ENCODE results near the gene PHF19. TPM values are rescaled to one million over a fixed set of nuclear protein-coding genes. Genes with fewer than 3 reads are reported as not detected.

Gene PHF19
- polyA plus RNA-seq, 1 of the 3 experiments (the other 2 are of a cell fraction), result 33.4 TPM

GRCh38 chr9:120842685-120843485 is 34.1 kb downstream of the PHF19 start, which contains the start of gene PSMD5:
TSS of gene PSMD5 (minus strand) at chr9:120842922. CDS start at chr9:120842909, 13 bp downstream.
- H3K4me2 ChIP-seq, result peak within 1 kb of the TSS; percentile 93
- peak; percentile 97 for DNase-seq
- peaks cover 62% of the 10 kb centered on the region for H3K79me2 ChIP-seq (ENCODE audit: insufficient read depth)
- under 1% methylated on average over 17 of the region's 62 CpGs for WGBS (ENCODE audit: low lambda C conversion rate)
- CTCF ChIA-PET, result interaction anchor here (1.0 kb wide), 1 partner anchor 88 kb away, joined by 3 read pairs; no protein-coding TSS in a partner anchor
- no peaks in the 10 kb centered on the region for H3K27me3 ChIP-seq (ENCODE audit: insufficient read depth)
- H3K9me3 ChIP-seq, result no peaks in the 10 kb centered on the region
- peak within 1 kb of the TSS; percentile 99 for H3K9ac ChIP-seq
- H3K36me3 ChIP-seq (replicated peaks in 1 of 2; ENCODE audit: control insufficient read depth in 1 of 2, insufficient read depth in 2 of 2, low read length in 1 of 2), result peaks cover 8 to 9% of the 10 kb centered on the region in 2 experiments
- H3F3A ChIP-seq (replicated peaks; ENCODE audit: insufficient read depth), result peaks cover 15% of the 10 kb centered on the region
- H3K4me3 ChIP-seq (ENCODE audit: low read depth in 2 of 2, low read length in 1 of 2), result peak within 1 kb of the TSS; percentile 94 to 95
- POLR2A ChIA-PET, result interaction anchor here (0.6 to 1.3 kb wide), 4 partner anchors 13 to 112 kb away, joined by 3 to 5 read pairs (median 4); no protein-coding TSS in a partner anchor
- peak within 1 kb of the TSS; percentile 96 for H2AFZ ChIP-seq (ENCODE audit: low read depth)
- H3K9me2 ChIP-seq, result no peaks in the 10 kb centered on the region
- no peaks in the 10 kb centered on the region for H4K20me1 ChIP-seq (ENCODE audit: insufficient read depth)
- H3K4me1 ChIP-seq (ENCODE audit: control insufficient read depth in 1 of 2, insufficient read depth in 2 of 2, low read depth in 1 of 2, low read length in 1 of 2), result peaks cover 5 to 16% of the 10 kb centered on the region in 2 experiments; a peak in 1 of 4 replicates
- H3K27ac ChIP-seq (ENCODE audit: low read depth in 2 of 2, low read length in 1 of 2), result peak within 1 kb of the TSS; percentile 90 to 91
- TF ChIP-seq ELF1 (IDR thresholded peaks at IDR 0.05) (peak; percentile 50; the same call in 1 of the 2 replicates), RAD21 (IDR thresholded peaks at IDR 0.05; ENCODE audit: low read length) (no peak), USF1 (IDR thresholded peaks at IDR 0.05; ENCODE audit: borderline replicate concordance, low read depth) (0 out of 2 replicates have a peak, but pooled peaks have one; percentile 16), RFX5 (IDR thresholded peaks at IDR 0.05; ENCODE audit: low read length) (peak; percentile 83; the same call in 1 of the 2 replicates), FOSL2 (IDR thresholded peaks at IDR 0.05; ENCODE audit: borderline replicate concordance, low read depth) (0 out of 2 replicates have a peak, but pooled peaks have one; percentile 5), IRF3 (IDR thresholded peaks at IDR 0.05; ENCODE audit: low read depth, low read length) (no peak), TAF1 (IDR thresholded peaks at IDR 0.05; ENCODE audit: borderline replicate concordance, low read depth, low read length) (peak; percentile 96), EZH2phosphoT487 (IDR thresholded peaks at IDR 0.05; ENCODE audit: borderline replicate concordance, low read depth) (no peak), FOXM1 (IDR thresholded peaks at IDR 0.05; ENCODE audit: low read depth) (no peak), EP300 (IDR thresholded peaks at IDR 0.05; ENCODE audit: borderline replicate concordance in 1 of 2, low read depth in 1 of 2, low read length in 1 of 2) (no peak), SMC3 (IDR thresholded peaks at IDR 0.05; ENCODE audit: low read depth, low read length) (no peak), POLR2AphosphoS5 (IDR thresholded peaks at IDR 0.05; ENCODE audit: low read depth, low read length) (peak; percentile 93), FOXJ3 (CRISPR knock-in tag; IDR thresholded peaks at IDR 0.05) (no peak), PBX3 (IDR thresholded peaks at IDR 0.05) (peak; percentile 27; the same call in 1 of the 2 replicates), RCOR1 (IDR thresholded peaks at IDR 0.05; ENCODE audit: low read length) (no peak), RXRA (IDR thresholded peaks at IDR 0.05; ENCODE audit: borderline replicate concordance, low read depth) (no peak), GATA2 (CRISPR knock-in tag; IDR thresholded peaks at IDR 0.05) (no peak), JUND (IDR thresholded peaks at IDR 0.05) (peak; percentile 11; the same call in 1 of the 2 replicates), GABPA (IDR thresholded peaks at IDR 0.05; ENCODE audit: low read depth) (no peak), NRF1 (IDR thresholded peaks at IDR 0.05; ENCODE audit: low read depth, low read length) (no peak), YY1 (IDR thresholded peaks at IDR 0.05; ENCODE audit: low read depth) (peak; percentile 94)
- TF ChIP-seq, protein P1, sequence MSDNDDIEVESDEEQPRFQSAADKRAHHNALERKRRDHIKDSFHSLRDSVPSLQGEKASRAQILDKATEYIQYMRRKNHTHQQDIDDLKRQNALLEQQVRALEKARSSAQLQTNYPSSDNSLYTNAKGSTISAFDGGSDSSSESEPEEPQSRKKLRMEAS (IDR thresholded peaks at IDR 0.05; ENCODE audit: low read depth), result peak; percentile 91
- TF ChIP-seq, protein P2, sequence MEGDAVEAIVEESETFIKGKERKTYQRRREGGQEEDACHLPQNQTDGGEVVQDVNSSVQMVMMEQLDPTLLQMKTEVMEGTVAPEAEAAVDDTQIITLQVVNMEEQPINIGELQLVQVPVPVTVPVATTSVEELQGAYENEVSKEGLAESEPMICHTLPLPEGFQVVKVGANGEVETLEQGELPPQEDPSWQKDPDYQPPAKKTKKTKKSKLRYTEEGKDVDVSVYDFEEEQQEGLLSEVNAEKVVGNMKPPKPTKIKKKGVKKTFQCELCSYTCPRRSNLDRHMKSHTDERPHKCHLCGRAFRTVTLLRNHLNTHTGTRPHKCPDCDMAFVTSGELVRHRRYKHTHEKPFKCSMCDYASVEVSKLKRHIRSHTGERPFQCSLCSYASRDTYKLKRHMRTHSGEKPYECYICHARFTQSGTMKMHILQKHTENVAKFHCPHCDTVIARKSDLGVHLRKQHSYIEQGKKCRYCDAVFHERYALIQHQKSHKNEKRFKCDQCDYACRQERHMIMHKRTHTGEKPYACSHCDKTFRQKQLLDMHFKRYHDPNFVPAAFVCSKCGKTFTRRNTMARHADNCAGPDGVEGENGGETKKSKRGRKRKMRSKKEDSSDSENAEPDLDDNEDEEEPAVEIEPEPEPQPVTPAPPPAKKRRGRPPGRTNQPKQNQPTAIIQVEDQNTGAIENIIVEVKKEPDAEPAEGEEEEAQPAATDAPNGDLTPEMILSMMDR (IDR thresholded peaks at IDR 0.05), result no peak
- TF ChIP-seq, protein P3, sequence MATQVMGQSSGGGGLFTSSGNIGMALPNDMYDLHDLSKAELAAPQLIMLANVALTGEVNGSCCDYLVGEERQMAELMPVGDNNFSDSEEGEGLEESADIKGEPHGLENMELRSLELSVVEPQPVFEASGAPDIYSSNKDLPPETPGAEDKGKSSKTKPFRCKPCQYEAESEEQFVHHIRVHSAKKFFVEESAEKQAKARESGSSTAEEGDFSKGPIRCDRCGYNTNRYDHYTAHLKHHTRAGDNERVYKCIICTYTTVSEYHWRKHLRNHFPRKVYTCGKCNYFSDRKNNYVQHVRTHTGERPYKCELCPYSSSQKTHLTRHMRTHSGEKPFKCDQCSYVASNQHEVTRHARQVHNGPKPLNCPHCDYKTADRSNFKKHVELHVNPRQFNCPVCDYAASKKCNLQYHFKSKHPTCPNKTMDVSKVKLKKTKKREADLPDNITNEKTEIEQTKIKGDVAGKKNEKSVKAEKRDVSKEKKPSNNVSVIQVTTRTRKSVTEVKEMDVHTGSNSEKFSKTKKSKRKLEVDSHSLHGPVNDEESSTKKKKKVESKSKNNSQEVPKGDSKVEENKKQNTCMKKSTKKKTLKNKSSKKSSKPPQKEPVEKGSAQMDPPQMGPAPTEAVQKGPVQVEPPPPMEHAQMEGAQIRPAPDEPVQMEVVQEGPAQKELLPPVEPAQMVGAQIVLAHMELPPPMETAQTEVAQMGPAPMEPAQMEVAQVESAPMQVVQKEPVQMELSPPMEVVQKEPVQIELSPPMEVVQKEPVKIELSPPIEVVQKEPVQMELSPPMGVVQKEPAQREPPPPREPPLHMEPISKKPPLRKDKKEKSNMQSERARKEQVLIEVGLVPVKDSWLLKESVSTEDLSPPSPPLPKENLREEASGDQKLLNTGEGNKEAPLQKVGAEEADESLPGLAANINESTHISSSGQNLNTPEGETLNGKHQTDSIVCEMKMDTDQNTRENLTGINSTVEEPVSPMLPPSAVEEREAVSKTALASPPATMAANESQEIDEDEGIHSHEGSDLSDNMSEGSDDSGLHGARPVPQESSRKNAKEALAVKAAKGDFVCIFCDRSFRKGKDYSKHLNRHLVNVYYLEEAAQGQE (IDR thresholded peaks at IDR 0.05; ENCODE audit: low read depth, low read length), result 0 out of 2 replicates have a peak, but pooled peaks have one; percentile 34
